Endothelial cell (in vitro differentiated cells): ENCODE results near the gene KSR2. TPM values are rescaled to one million over a fixed set of nuclear protein-coding genes. Genes with fewer than 3 reads are reported as not detected.

Experiments
- DNase-seq: peaks from one replicate; pipeline ENCODE4 v3.0.0; 2021; ENCODE audit warnings: low spot score
- H3K27ac Mint-ChIP-seq: one replicate; pipeline ENCODE4 v1.8.0; 2021; ENCODE audit warnings: mixed read lengths, inconsistent platforms; ENCODE audit not compliant: unreplicated experiment
- H3K27me3 Mint-ChIP-seq: one replicate; pipeline ENCODE4 v1.8.0; 2021; ENCODE audit warnings: mild to moderate bottlenecking, moderate library complexity, mixed read lengths, inconsistent platforms; ENCODE audit not compliant: unreplicated experiment
- H3K36me3 Mint-ChIP-seq: one replicate; pipeline ENCODE4 v1.8.0; 2021; ENCODE audit warnings: mild to moderate bottlenecking, low read depth, mixed read lengths, inconsistent platforms; ENCODE audit not compliant: unreplicated experiment
- H3K4me1 Mint-ChIP-seq: one replicate; pipeline ENCODE4 v1.8.0; 2021; ENCODE audit warnings: mild to moderate bottlenecking, mixed read lengths, inconsistent platforms; ENCODE audit not compliant: unreplicated experiment
- H3K4me3 Mint-ChIP-seq: one replicate; pipeline ENCODE4 v1.8.0; 2021; ENCODE audit warnings: mild to moderate bottlenecking, mixed read lengths, inconsistent platforms; ENCODE audit not compliant: unreplicated experiment
- H3K9me3 Mint-ChIP-seq: one replicate; pipeline ENCODE4 v1.8.0; 2021; ENCODE audit warnings: mixed read lengths, inconsistent platforms; ENCODE audit not compliant: unreplicated experiment
- total RNA-seq: library from RNA; stranded (reverse); fragmentation: NEBNext Ultra II Directional; extraction: Animal tissue kit (Norgen Biotek cat#: 25700); gene quantifications from one replicate; pipeline ENCODE4 v1.2.1, GENCODE V29; 2021; ENCODE audit not compliant: unreplicated experiment
- TF ChIP-seq, protein P1 (sequence below): fragments of 200-600 bp; sonication (generic); IDR thresholded peaks from one replicate; pipeline ENCODE4 v1.5.0; 2021; ENCODE audit warnings: antibody characterized with exemption; ENCODE audit not compliant: unreplicated experiment

Gene KSR2
- total RNA-seq, 1 donor from 2014 or later = 0.05 TPM

- Mint-ChIP-seq H3K9me3 (no peaks in the 10 kb centered on the region), H3K4me3 (no peak overlapping the region), H3K36me3 (no peaks in the 10 kb centered on the region), H3K27ac (no peak overlapping the region), H3K4me1 (no peaks in the 10 kb centered on the region), H3K27me3 (no peaks in the 10 kb centered on the region)
- TF ChIP-seq, protein P1, sequence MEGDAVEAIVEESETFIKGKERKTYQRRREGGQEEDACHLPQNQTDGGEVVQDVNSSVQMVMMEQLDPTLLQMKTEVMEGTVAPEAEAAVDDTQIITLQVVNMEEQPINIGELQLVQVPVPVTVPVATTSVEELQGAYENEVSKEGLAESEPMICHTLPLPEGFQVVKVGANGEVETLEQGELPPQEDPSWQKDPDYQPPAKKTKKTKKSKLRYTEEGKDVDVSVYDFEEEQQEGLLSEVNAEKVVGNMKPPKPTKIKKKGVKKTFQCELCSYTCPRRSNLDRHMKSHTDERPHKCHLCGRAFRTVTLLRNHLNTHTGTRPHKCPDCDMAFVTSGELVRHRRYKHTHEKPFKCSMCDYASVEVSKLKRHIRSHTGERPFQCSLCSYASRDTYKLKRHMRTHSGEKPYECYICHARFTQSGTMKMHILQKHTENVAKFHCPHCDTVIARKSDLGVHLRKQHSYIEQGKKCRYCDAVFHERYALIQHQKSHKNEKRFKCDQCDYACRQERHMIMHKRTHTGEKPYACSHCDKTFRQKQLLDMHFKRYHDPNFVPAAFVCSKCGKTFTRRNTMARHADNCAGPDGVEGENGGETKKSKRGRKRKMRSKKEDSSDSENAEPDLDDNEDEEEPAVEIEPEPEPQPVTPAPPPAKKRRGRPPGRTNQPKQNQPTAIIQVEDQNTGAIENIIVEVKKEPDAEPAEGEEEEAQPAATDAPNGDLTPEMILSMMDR = no peak
- DNase-seq = no peak
Measured at GRCh38 chr12:117521346-117521745, 447.4 kb downstream of the KSR2 start.

DNA sequence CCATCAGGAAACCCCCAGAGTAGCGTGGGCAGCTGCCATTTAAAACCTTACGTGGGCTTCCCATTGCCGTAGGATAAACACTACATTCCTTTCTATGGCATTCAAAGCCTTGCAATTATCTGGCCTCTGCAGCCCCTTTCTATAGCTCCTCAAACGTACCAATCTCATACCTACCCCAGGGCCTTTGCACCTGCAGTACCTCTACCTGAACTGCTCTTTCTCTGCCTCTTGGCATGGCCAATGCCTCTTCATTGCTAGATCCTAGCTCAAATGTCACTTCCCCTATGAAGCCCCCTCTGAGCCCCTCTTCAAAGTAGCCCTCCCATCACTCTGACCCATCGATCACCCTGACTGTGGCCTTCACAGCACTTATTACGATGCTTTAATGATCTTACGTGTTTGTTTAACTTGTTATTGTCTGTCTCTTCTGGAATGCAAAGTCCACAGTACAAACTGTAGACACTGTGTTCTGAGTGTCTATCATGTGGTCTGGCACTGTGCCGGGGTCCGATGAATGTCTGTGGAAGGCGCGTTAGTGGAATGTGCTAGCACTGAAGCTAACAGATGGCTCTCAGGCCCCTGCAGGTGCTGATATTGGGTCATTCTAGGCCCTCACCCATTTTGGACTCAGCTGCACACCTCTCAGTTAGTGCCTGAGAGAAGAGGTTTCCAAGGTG is 450.1 kb downstream of the KSR2 start:
- TF ChIP-seq, protein P1 = no peak
- Mint-ChIP-seq H3K27ac (no peak overlapping the region), H3K4me3 (no peak overlapping the region), H3K36me3 (no peaks in the 10 kb centered on the region), H3K27me3 (no peaks in the 10 kb centered on the region), H3K9me3 (no peaks in the 10 kb centered on the region), H3K4me1 (no peaks in the 10 kb centered on the region)
- DNase-seq = no peak

GRCh38 chr12:117517219-117517739 is 451.5 kb downstream of the KSR2 start:
- no peak for DNase-seq
- Mint-ChIP-seq H3K9me3 (no peaks in the 10 kb centered on the region), H3K27ac (no peak overlapping the region), H3K36me3 (no peaks in the 10 kb centered on the region), H3K27me3 (no peaks in the 10 kb centered on the region), H3K4me1 (peaks cover under 1% of the 10 kb centered on the region), H3K4me3 (no peak overlapping the region)
- TF ChIP-seq, protein P1 = no peak

DNA sequence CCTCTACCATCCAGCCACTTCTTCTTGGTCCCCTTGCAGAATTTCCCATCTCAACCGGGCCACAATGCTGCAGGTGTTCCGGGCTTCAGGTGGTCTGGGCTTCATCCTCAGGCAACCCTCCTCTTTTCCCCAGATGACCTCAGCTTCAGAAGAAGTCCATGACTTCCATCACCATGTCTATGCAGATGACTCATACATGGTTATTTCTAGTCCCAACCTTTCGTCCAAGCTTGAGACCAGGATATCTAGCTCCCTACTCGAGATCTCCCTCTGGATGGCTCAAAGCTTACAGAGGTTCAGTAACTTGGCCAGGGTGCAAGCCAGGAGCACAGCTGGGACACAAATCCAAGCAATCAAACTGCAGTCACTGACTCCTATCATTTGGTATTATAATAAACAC is 452.8 kb downstream of the KSR2 start:
- H3K27me3 Mint-ChIP-seq = no peaks in the 10 kb centered on the region
- no peak overlapping the region for H3K27ac Mint-ChIP-seq
- peaks cover 9% of the 10 kb centered on the region for H3K4me1 Mint-ChIP-seq
- no peaks in the 10 kb centered on the region for H3K9me3 Mint-ChIP-seq
- H3K36me3 Mint-ChIP-seq = no peaks in the 10 kb centered on the region
- no peak overlapping the region for H3K4me3 Mint-ChIP-seq
- TF ChIP-seq, protein P1 = no peak
- DNase-seq = no peak

- Mint-ChIP-seq H3K27me3 (no peaks in the 10 kb centered on the region), H3K4me3 (no peak overlapping the region), H3K27ac (no peak overlapping the region), H3K4me1 (peaks cover 9% of the 10 kb centered on the region), H3K9me3 (no peaks in the 10 kb centered on the region), H3K36me3 (no peaks in the 10 kb centered on the region)
- DNase-seq = no peak
- TF ChIP-seq, protein P1 = no peak
Measured at GRCh38 chr12:117514016-117514415, 454.8 kb downstream of the KSR2 start.
